GM18868 (cell line): ENCODE data around the gene TRAF4.

Source experiments
- ATAC-seq: cut with Tn5 transposase; IDR thresholded peaks from one replicate; pipeline ENCODE4 v1.9.1; 2021; ENCODE audit warnings: mild to moderate bottlenecking, moderate library complexity; ENCODE audit not compliant: unreplicated experiment

The TRAF4 gene

GRCh38 chr17:28743243-28744103 is at the start of gene TRAF4:
Gene TRAF4, plus strand, starts transcription at chr17:28744011. Its CDS starts 102 bp downstream, at chr17:28744113.
- ATAC-seq: peak; percentile 67

GRCh38 chr17:28698253-28698941 is 45.4 kb upstream of the TRAF4 start:
- no peak for ATAC-seq

- no peak for ATAC-seq
Observed at GRCh38 chr17:28700278-28700677, 43.5 kb upstream of the TRAF4 start.

GRCh38 chr17:28700830-28701492 is 42.9 kb upstream of the TRAF4 start:
- no peak for ATAC-seq

- no peak for ATAC-seq
Observed at GRCh38 chr17:28702026-28702751, 41.6 kb upstream of the TRAF4 start.

GRCh38 chr17:28702752-28703150 is 41.1 kb upstream of the TRAF4 start:
- no peak for ATAC-seq

- ATAC-seq: no peak
Observed at GRCh38 chr17:28703552-28704218, 40.1 kb upstream of the TRAF4 start.

- no peak for ATAC-seq
Observed at GRCh38 chr17:28704219-28704858, 39.5 kb upstream of the TRAF4 start.

- ATAC-seq: no peak
Observed at GRCh38 chr17:28705074-28705659, 38.6 kb upstream of the TRAF4 start.

- ATAC-seq: no peak
Observed at GRCh38 chr17:28705728-28706334, 38.0 kb upstream of the TRAF4 start.

GRCh38 chr17:28706471-28707338 is 37.1 kb upstream of the TRAF4 start:
- ATAC-seq: no peak

- ATAC-seq: no peak
Observed at GRCh38 chr17:28707339-28707720, 36.5 kb upstream of the TRAF4 start.

GRCh38 chr17:28710861-28711722 is 32.7 kb upstream of the TRAF4 start:
- peak; percentile 85 for ATAC-seq

GRCh38 chr17:28711723-28712031 is 32.1 kb upstream of the TRAF4 start, which contains the start of gene PROCA1:
Gene PROCA1, minus strand, starts transcription at chr17:28711888. Its CDS starts 228 bp downstream, at chr17:28711660.
- peak; percentile 21 for ATAC-seq

- ATAC-seq: no peak
Observed at GRCh38 chr17:28712032-28712704, 31.6 kb upstream of the TRAF4 start.

- ATAC-seq: no peak
Observed at GRCh38 chr17:28712705-28713415, 31.0 kb upstream of the TRAF4 start.
